Parathyroid adenoma (tissue), 2 donors: ENCODE measurements around the gene ASTN2.

Experiments used
- H2AFZ ChIP-seq: fragments of 300-600 bp; sonication (generic); one replicate; pipeline ENCODE4 v1.7.0; 2017; ENCODE audit warnings: antibody characterized with exemption, mild to moderate bottlenecking
- H3K27ac ChIP-seq: fragments of 300-600 bp; sonication (generic); one replicate; pipeline ENCODE4 v1.7.0; 2017
- H3K27me3 ChIP-seq: fragments of 300-600 bp; sonication (generic); one replicate; pipeline ENCODE4 v1.7.0; 2017; ENCODE audit warnings: low read length; ENCODE audit not compliant: control insufficient read depth, insufficient read depth
- H3K36me3 ChIP-seq: fragments of 300-600 bp; sonication (generic); one replicate; pipeline ENCODE4 v1.7.0; 2017; ENCODE audit warnings: low read length; ENCODE audit not compliant: control insufficient read depth, insufficient read depth
- H3K4me1 ChIP-seq: fragments of 300-600 bp; sonication (generic); one replicate; pipeline ENCODE4 v1.7.0; 2017; ENCODE audit warnings: control low read depth
- H3K4me2 ChIP-seq: fragments of 300-600 bp; sonication (generic); one replicate; pipeline ENCODE4 v1.7.0; 2017; ENCODE audit warnings: low read length
- H3K4me3 ChIP-seq: fragments of 300-600 bp; sonication (generic); one replicate; pipeline ENCODE4 v1.7.0; 2017; ENCODE audit warnings: low read depth, low read length
- H3K79me2 ChIP-seq: fragments of 300-600 bp; sonication (generic); one replicate; pipeline ENCODE4 v1.7.0; 2017; ENCODE audit warnings: control low read depth
- H3K9ac ChIP-seq: fragments of 300-600 bp; sonication (generic); one replicate; pipeline ENCODE4 v1.7.0; 2017; ENCODE audit warnings: mild to moderate bottlenecking
- H3K9me3 ChIP-seq: fragments of 300-600 bp; sonication (generic); one replicate; pipeline ENCODE4 v1.7.0; 2017; ENCODE audit warnings: low read length; ENCODE audit not compliant: control insufficient read depth
- TF ChIP-seq, protein P1 (sequence below): fragments of 300-600 bp; sonication (generic); IDR thresholded peaks from one replicate; pipeline ENCODE4 v1.7.0; 2017; ENCODE audit warnings: antibody characterized with exemption, mild to moderate bottlenecking
- donor health status: primary hyperparathyroidism.

Gene ASTN2

DNA sequence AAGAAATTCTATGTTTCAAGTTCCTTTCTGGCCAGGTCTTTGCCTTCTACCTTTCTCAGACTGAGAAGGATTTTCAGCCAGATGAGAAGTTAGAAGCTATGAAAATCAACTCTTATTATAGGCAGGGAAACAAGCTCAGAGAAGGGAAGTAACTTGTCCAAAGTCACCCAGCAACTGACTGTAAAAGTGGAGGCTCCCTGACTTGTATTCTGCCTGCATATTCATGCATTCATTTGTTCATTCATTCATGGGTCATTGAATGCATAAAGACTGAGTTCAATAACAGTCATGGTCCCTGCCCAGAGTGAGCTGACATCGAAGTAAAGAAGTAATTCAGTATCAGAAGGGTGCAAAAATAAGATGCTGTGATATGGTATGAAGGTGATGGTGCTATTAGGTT lies 1021.7 kb downstream of the ASTN2 start:
- Histone ChIP-seq H3K27me3 (no peaks in the 10 kb centered on the region), H3K9me3 (no peaks in the 10 kb centered on the region), H3K9ac (no peak overlapping the region), H3K36me3 (no peaks in the 10 kb centered on the region), H3K27ac (no peak overlapping the region), H3K4me2 (no peak overlapping the region), H3K4me1 (no peaks in the 10 kb centered on the region), H3K4me3 (no peak overlapping the region), H3K79me2 (no peaks in the 10 kb centered on the region), H2AFZ (no peak overlapping the region)
- TF ChIP-seq, protein P1, sequence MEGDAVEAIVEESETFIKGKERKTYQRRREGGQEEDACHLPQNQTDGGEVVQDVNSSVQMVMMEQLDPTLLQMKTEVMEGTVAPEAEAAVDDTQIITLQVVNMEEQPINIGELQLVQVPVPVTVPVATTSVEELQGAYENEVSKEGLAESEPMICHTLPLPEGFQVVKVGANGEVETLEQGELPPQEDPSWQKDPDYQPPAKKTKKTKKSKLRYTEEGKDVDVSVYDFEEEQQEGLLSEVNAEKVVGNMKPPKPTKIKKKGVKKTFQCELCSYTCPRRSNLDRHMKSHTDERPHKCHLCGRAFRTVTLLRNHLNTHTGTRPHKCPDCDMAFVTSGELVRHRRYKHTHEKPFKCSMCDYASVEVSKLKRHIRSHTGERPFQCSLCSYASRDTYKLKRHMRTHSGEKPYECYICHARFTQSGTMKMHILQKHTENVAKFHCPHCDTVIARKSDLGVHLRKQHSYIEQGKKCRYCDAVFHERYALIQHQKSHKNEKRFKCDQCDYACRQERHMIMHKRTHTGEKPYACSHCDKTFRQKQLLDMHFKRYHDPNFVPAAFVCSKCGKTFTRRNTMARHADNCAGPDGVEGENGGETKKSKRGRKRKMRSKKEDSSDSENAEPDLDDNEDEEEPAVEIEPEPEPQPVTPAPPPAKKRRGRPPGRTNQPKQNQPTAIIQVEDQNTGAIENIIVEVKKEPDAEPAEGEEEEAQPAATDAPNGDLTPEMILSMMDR: no peak

DNA sequence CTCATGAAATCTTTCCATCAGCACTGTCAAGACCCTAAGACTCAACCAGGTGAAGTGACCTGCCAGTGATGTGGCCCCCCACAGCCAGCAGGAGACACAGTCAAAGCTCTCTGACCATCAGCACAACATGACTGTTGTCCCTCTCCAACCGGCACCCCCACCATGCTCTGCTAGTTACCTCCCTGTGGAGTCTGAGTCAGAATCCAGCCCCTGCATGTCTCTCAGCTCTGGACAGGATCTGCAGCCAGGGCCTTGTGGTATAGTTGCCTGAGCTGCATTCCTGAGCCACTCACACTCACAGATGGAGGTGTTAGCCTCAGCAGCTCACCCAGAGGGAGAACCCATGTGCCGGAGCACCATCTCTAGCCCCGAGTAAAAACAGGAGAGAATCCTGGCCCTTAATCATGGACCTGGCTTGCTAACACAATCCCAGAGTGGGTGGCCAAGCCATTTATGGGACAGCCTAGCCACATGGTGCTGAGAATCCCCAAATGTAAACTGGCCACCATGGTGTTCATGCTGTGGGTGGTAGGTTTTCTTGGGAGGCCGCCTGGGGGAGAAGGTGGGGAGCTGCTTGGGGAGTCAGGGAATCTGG lies 1023.5 kb downstream of the ASTN2 start:
- Histone ChIP-seq H3K9ac (no peak overlapping the region), H2AFZ (no peak overlapping the region), H3K4me1 (no peaks in the 10 kb centered on the region), H3K4me3 (no peak overlapping the region), H3K9me3 (no peaks in the 10 kb centered on the region), H3K27ac (no peak overlapping the region), H3K79me2 (no peaks in the 10 kb centered on the region), H3K27me3 (no peaks in the 10 kb centered on the region), H3K4me2 (no peak overlapping the region), H3K36me3 (no peaks in the 10 kb centered on the region)
- TF ChIP-seq, protein P1: no peak

DNA sequence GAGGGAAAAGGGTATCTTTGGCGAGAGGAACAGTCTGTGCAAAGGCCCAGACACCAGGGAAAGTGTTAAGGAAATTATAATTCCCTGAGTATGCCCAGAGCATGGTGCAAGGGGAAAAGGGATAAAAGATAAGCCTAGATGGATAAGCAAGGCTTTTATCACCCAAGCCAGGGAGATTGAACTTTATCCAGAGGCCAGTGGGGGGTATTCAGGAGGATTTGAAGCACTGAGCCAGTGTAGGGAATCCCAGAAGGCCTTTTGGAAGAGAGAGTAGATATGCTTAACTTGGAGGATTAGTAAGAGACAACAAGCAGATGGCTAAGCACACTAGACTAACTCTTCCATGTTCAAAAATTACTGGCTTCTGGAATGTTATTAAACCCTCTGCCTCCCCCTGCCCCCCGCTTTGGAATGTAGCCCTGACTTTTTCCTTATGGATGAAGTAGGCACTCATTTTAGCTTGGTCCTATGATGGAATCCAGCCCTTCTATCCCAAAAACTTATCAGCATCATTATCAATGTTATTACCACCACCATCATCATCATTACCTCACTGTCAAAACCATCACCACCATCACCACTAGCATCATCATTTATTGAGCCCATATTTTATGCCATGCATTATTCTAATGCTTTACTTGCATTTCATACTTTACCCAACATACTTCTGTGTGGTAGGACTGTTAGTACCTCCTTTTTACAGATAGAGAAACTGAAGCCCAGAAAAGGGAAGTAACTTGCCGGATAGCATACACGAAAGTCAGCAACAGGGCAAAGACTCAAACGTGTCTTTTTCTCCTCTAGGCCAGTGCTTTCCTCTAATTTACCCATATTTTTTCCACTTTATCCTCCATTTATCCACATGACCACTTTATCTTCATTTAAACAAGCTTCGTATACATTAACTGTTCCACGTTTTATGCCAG lies 1024.3 kb downstream of the ASTN2 start:
- Histone ChIP-seq H3K36me3 (no peaks in the 10 kb centered on the region), H3K9me3 (no peaks in the 10 kb centered on the region), H3K27ac (no peak overlapping the region), H3K4me1 (no peaks in the 10 kb centered on the region), H3K4me2 (no peak overlapping the region), H3K9ac (no peak overlapping the region), H3K27me3 (no peaks in the 10 kb centered on the region), H3K79me2 (no peaks in the 10 kb centered on the region), H3K4me3 (no peak overlapping the region), H2AFZ (no peak overlapping the region)
- TF ChIP-seq, protein P1: no peak

DNA sequence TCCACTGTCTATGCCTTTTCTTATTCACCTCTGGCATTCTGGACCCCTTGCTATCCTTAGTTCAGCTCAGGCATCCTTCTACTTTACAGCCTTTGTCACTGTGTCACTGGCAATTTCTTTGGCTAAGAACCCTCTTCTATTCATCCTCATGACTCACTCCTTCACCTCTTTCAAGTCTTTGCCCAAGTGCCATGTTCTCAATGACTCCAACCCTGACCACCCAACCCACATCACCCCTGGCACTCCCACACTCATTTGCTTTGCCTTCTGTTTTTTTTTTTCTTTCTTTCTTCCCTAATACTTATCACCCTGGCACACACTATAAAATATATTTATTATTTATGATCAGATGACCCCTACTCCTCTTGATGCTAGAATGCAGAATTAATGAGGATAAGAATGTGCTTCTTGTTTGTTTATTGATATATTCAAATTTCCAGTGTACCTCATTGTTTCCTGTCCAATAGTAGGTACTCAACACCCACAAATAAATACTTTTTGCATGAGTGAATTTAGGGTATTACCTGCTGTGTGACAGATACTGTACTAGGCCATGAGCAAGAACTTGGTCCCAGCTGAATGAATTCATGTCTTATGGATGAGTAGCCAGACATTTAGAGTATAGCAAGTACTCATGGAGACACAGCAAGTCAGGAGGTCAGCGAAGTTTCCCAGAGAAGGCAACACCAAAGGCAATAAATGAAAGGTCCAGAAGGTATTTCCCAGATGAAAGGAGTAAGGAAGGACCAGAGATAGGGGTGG lies 1025.1 kb downstream of the ASTN2 start:
- H3K9me3 ChIP-seq: no peaks in the 10 kb centered on the region
- no peak overlapping the region for H3K4me2 ChIP-seq
- no peak overlapping the region for H3K4me3 ChIP-seq
- H3K27ac ChIP-seq: no peak overlapping the region
- H3K79me2 ChIP-seq: no peaks in the 10 kb centered on the region
- TF ChIP-seq, protein P1: no peak
- no peaks in the 10 kb centered on the region for H3K36me3 ChIP-seq
- H2AFZ ChIP-seq: no peak overlapping the region
- no peak overlapping the region for H3K9ac ChIP-seq
- H3K4me1 ChIP-seq: no peaks in the 10 kb centered on the region
- H3K27me3 ChIP-seq: no peaks in the 10 kb centered on the region
